Astrocyte (in vitro differentiated cells and primary cell): ENCODE data around the gene ARL15. TPM values are rescaled to one million over a fixed set of nuclear protein-coding genes. Genes with fewer than 3 reads are reported as not detected.

Experiments used
- DNase-seq: peaks from one replicate; pipeline ENCODE4 v3.0.0-alpha.2; 2010; ENCODE audit warnings: low read depth
- FAIRE-seq: peaks from 2 replicates; lab custom pipeline; 2011; peaks lifted over from hg19 to GRCh38; lab: Jason Lieb, UNC
- H2AFZ ChIP-seq: 2 replicates; pipeline ENCODE4 v1.6.0; 2012; ENCODE audit warnings: low read depth, low read length, inconsistent platforms
- H3K27ac ChIP-seq: 2 replicates; pipeline ENCODE4 v1.5.1; 2011; ENCODE audit warnings: low read depth, low read length, inconsistent platforms
- H3K27me3 ChIP-seq: 2 replicates; pipeline ENCODE4 v1.6.0; 2011; ENCODE audit warnings: low read length, inconsistent platforms; ENCODE audit not compliant: insufficient read depth
- H3K36me3 ChIP-seq: 2 replicates; pipeline ENCODE4 v1.5.1; 2011; ENCODE audit warnings: low read length, inconsistent platforms; ENCODE audit not compliant: insufficient read depth
- H3K4me1 ChIP-seq: 2 replicates; pipeline ENCODE4 v1.5.1; 2011; ENCODE audit warnings: low read length, inconsistent platforms; ENCODE audit not compliant: insufficient read depth
- H3K4me2 ChIP-seq: 2 replicates; pipeline ENCODE4 v1.6.0; 2012; ENCODE audit warnings: low read length, inconsistent platforms
- H3K4me3 ChIP-seq: 2 replicates; pipeline ENCODE4 v1.5.1; 2011; ENCODE audit warnings: low read depth, mild to moderate bottlenecking, low read length, inconsistent platforms; ENCODE audit not compliant: insufficient read depth
- H3K79me2 ChIP-seq: 2 replicates; pipeline ENCODE4 v1.6.0; 2012; ENCODE audit warnings: mild to moderate bottlenecking, low read length, inconsistent platforms; ENCODE audit not compliant: insufficient read depth
- H3K9ac ChIP-seq: 2 replicates; pipeline ENCODE4 v1.6.0; 2012; ENCODE audit warnings: mild to moderate bottlenecking, low read length, inconsistent platforms
- H3K9me3 ChIP-seq: 2 replicates; pipeline ENCODE4 v1.5.1; 2012; ENCODE audit warnings: low read depth, mild to moderate bottlenecking, low read length, inconsistent platforms; ENCODE audit not compliant: insufficient read depth
- H4K20me1 ChIP-seq: 2 replicates; pipeline ENCODE4 v1.6.0; 2012; ENCODE audit warnings: low read length, inconsistent platforms; ENCODE audit not compliant: insufficient read depth
- H3K27ac Mint-ChIP-seq: one replicate; pipeline ENCODE4 v1.8.0; 2021; ENCODE audit warnings: mild to moderate bottlenecking, mixed read lengths; ENCODE audit not compliant: unreplicated experiment
- H3K27me3 Mint-ChIP-seq: one replicate; pipeline ENCODE4 v1.8.0; 2021; ENCODE audit warnings: low read depth, mixed read lengths; ENCODE audit not compliant: unreplicated experiment
- H3K36me3 Mint-ChIP-seq: one replicate; pipeline ENCODE4 v1.8.0; 2021; ENCODE audit warnings: low read depth, mixed read lengths; ENCODE audit not compliant: unreplicated experiment
- H3K4me1 Mint-ChIP-seq: one replicate; pipeline ENCODE4 v1.8.0; 2021; ENCODE audit warnings: low read depth, mixed read lengths; ENCODE audit not compliant: unreplicated experiment
- H3K4me3 Mint-ChIP-seq: one replicate; pipeline ENCODE4 v1.8.0; 2021; ENCODE audit warnings: mild to moderate bottlenecking, moderate library complexity, mixed read lengths; ENCODE audit not compliant: unreplicated experiment
- H3K9me3 Mint-ChIP-seq: one replicate; pipeline ENCODE4 v1.8.0; 2021; ENCODE audit warnings: mild to moderate bottlenecking, mixed read lengths; ENCODE audit not compliant: unreplicated experiment
- EZH2 ChIP-seq: IDR thresholded peaks from 2 replicates; pipeline ENCODE4 v1.6.1; 2012; ENCODE audit warnings: mild to moderate bottlenecking, low read length, inconsistent platforms; ENCODE audit not compliant: insufficient read depth
- total RNA-seq: library from RNA; stranded (reverse); gene quantifications from 2 replicates; pipeline ENCODE4 v1.2.1, GENCODE V29; 2021
- TF ChIP-seq, protein P1 (sequence below): IDR thresholded peaks from 2 replicates; pipeline ENCODE4 v1.5.1; 2011; ENCODE audit warnings: low read depth, mild to moderate bottlenecking, inconsistent platforms, low read length, moderate library complexity; ENCODE audit not compliant: insufficient read depth

ARL15 gene
- total RNA-seq, 1 donor from 2014 or later, result 29.1 TPM

DNA sequence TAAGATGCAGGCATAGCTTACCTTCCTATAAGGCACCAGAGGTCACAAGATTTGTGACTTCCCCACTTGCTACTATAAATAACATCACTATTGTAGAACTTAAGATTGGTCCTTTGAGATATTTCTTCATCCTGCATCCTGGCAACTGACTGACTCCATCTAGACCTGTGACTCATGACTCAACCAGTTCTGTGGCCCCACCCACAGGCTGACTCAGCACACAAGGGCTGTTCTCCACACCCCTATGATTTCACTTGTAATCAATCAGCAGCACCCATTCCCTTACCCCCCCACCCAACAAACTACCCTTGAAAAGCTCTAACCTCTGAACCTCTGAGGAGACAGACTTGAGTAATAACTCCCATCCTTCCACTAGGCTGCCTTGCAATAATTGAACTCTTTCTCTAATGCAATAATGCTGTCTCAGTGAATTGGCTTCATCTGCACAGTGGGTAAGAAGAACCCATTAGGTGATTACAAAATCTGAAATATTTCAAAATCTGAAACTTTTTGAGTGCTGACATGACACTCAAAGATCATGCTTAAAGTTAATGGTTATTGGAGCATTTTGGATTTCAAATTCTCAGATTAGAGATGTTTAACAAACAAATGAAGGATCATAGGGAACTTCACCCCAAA, 296.7 kb downstream of the ARL15 start:
- Histone ChIP-seq H4K20me1 (no peaks in the 10 kb centered on the region), H3K4me1 (no peaks in the 10 kb centered on the region), H3K27me3 (no peaks in the 10 kb centered on the region), H3K4me2 (no peak overlapping the region), H3K4me3 (no peak overlapping the region), H3K9me3 (no peaks in the 10 kb centered on the region), H3K79me2 (no peaks in the 10 kb centered on the region), H2AFZ (no peak overlapping the region), H3K27ac (no peak overlapping the region), H3K9ac (no peak overlapping the region), H3K36me3 (no peaks in the 10 kb centered on the region)
- H3K9me3 Mint-ChIP-seq, result peaks cover 11% of the 10 kb centered on the region
- no peak overlapping the region for H3K27ac Mint-ChIP-seq
- TF ChIP-seq EZH2, result no peak
- TF ChIP-seq, protein P1, sequence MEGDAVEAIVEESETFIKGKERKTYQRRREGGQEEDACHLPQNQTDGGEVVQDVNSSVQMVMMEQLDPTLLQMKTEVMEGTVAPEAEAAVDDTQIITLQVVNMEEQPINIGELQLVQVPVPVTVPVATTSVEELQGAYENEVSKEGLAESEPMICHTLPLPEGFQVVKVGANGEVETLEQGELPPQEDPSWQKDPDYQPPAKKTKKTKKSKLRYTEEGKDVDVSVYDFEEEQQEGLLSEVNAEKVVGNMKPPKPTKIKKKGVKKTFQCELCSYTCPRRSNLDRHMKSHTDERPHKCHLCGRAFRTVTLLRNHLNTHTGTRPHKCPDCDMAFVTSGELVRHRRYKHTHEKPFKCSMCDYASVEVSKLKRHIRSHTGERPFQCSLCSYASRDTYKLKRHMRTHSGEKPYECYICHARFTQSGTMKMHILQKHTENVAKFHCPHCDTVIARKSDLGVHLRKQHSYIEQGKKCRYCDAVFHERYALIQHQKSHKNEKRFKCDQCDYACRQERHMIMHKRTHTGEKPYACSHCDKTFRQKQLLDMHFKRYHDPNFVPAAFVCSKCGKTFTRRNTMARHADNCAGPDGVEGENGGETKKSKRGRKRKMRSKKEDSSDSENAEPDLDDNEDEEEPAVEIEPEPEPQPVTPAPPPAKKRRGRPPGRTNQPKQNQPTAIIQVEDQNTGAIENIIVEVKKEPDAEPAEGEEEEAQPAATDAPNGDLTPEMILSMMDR, result no peak
- DNase-seq, result peak; percentile 85
- H3K4me1 Mint-ChIP-seq, result peaks cover 19% of the 10 kb centered on the region
- peaks cover 5% of the 10 kb centered on the region for H3K36me3 Mint-ChIP-seq
- H3K4me3 Mint-ChIP-seq, result no peak overlapping the region
- H3K27me3 Mint-ChIP-seq, result no peaks in the 10 kb centered on the region
- FAIRE-seq, result peak; percentile 66

DNA sequence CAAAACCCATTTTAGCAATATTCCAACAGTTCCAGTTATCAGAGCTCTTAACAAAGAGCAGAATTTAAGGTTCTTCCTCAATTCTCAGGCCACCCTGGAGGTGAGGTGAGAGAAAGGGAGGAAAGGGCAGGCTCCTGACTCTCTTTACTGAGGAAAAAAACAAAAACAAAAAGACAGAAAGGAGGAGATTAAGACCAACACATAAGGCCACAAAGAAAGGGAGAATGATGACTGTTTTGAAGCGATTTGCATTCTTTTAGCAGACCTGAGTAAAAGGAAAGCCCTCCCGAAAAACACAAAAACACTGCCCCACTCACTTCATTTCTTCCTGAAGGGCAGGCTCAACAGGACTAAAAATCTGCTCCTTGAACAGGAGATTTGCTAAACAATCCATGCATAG, 300.5 kb downstream of the ARL15 start:
- TF ChIP-seq EZH2, result no peak
- TF ChIP-seq, protein P1, result no peak
- no peaks in the 10 kb centered on the region for H3K36me3 ChIP-seq
- H3K4me2 ChIP-seq, result no peak overlapping the region
- peaks cover 29% of the 10 kb centered on the region for H3K4me1 Mint-ChIP-seq
- H2AFZ ChIP-seq, result no peak overlapping the region
- H3K4me1 ChIP-seq, result no peaks in the 10 kb centered on the region
- no peak overlapping the region for H3K4me3 ChIP-seq
- H3K27me3 Mint-ChIP-seq, result no peaks in the 10 kb centered on the region
- H3K9me3 Mint-ChIP-seq, result peaks cover 10% of the 10 kb centered on the region
- no peak overlapping the region for H3K9ac ChIP-seq
- H3K27me3 ChIP-seq, result no peaks in the 10 kb centered on the region
- no peaks in the 10 kb centered on the region for H4K20me1 ChIP-seq
- FAIRE-seq, result no peak
- H3K4me3 Mint-ChIP-seq, result no peak overlapping the region
- no peak overlapping the region for H3K27ac ChIP-seq
- no peak overlapping the region for H3K27ac Mint-ChIP-seq
- no peaks in the 10 kb centered on the region for H3K9me3 ChIP-seq
- no peaks in the 10 kb centered on the region for H3K79me2 ChIP-seq
- no peak for DNase-seq
- peaks cover 5% of the 10 kb centered on the region for H3K36me3 Mint-ChIP-seq

DNA sequence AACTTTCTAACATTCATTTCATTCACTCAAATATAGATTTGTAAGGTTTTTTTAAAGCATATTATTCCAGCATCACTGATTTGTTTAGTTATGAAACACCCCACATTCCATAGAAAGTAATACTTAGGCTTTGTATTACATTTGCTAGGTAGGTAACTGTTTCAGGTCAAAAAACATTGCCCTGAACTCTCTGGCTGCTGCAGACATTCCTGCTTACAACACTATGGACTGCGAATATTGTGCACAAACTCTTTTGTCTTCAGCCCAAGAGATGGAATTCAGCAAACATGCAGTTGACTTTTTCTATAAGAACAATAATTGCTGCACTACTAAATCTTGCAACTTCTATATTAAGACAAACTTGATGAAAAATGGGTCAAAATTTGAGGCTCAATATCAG, 301.0 kb downstream of the ARL15 start:
- no peaks in the 10 kb centered on the region for H3K27me3 ChIP-seq
- no peak overlapping the region for H3K4me2 ChIP-seq
- no peaks in the 10 kb centered on the region for H4K20me1 ChIP-seq
- peaks cover 3% of the 10 kb centered on the region for H3K36me3 Mint-ChIP-seq
- H3K4me3 ChIP-seq, result no peak overlapping the region
- H3K27me3 Mint-ChIP-seq, result no peaks in the 10 kb centered on the region
- no peaks in the 10 kb centered on the region for H3K79me2 ChIP-seq
- H3K9me3 ChIP-seq, result no peaks in the 10 kb centered on the region
- no peak overlapping the region for H3K9ac ChIP-seq
- no peaks in the 10 kb centered on the region for H3K36me3 ChIP-seq
- no peaks in the 10 kb centered on the region for H3K4me1 ChIP-seq
- no peak for FAIRE-seq
- H3K4me3 Mint-ChIP-seq, result no peak overlapping the region
- no peak overlapping the region for H3K27ac ChIP-seq
- H3K27ac Mint-ChIP-seq, result no peak overlapping the region
- no peak for DNase-seq
- peaks cover 29% of the 10 kb centered on the region for H3K4me1 Mint-ChIP-seq
- no peak overlapping the region for H2AFZ ChIP-seq
- H3K9me3 Mint-ChIP-seq, result peaks cover 5% of the 10 kb centered on the region
- TF ChIP-seq EZH2, result no peak
- TF ChIP-seq, protein P1, result no peak
